K562 (cell line): ENCODE measurements around the gene ZNF646. TPM values are rescaled to one million over a fixed set of nuclear protein-coding genes. Genes with fewer than 3 reads are reported as not detected.
A peak's percentile ranks its signal among the peaks of the same experiment; 100 is the strongest.

ENCODE experiments used
- ARID1B ChIP-seq: fragments of 450-650 bp; IDR thresholded peaks from 2 replicates; pipeline ENCODE4 v1.6.1; 2016; ENCODE audit warnings: antibody characterized with exemption, mild to moderate bottlenecking, inconsistent platforms
- BRD4 ChIP-seq: fragments of 200-600 bp; sonication (generic); IDR thresholded peaks from 2 replicates; pipeline ENCODE4 v1.6.1; 2017; ENCODE audit warnings: inconsistent platforms
- CHD2 ChIP-seq: IDR thresholded peaks from 2 replicates; pipeline ENCODE4 v1.6.1; 2011; ENCODE audit warnings: low read depth, low read length
- EHMT2 ChIP-seq: fragments of 450-650 bp; IDR thresholded peaks from 2 replicates; pipeline ENCODE4 v1.6.1; 2018; ENCODE audit warnings: antibody characterized with exemption
- EP400 ChIP-seq: fragments of 450-650 bp; IDR thresholded peaks from 2 replicates; pipeline ENCODE4 v1.6.1; 2017; ENCODE audit warnings: antibody characterized with exemption, mild to moderate bottlenecking, moderate library complexity
- FOXM1 ChIP-seq, 2 experiments: fragments of 450-650 bp in 1 of 2; sonication (generic) in 1 of 2; formaldehyde crosslinking in 1 of 2; IDR thresholded peaks; 2 replicates each; pipeline versions ENCODE4 v1.6.1 to v1.9.0; 2017 to 2022; ENCODE audit warnings: low read depth in 2 of 2, mild to moderate bottlenecking in 2 of 2, missing genetic modification reagents in 1 of 2, moderate library complexity in 1 of 2
- ILK ChIP-seq: fragments of 450-650 bp; IDR thresholded peaks from 2 replicates; pipeline ENCODE4 v1.6.1; 2016; ENCODE audit warnings: missing genetic modification characterization, low read depth, mild to moderate bottlenecking, missing compliant biosample characterization, moderate library complexity, borderline replicate concordance
- KDM2B ChIP-seq: fragments of 250-450 bp; sonication (Bioruptor Pico); IDR thresholded peaks from 2 replicates; pipeline ENCODE4 v1.8.0; 2021; ENCODE audit warnings: mild to moderate bottlenecking, moderate library complexity
- KDM5B ChIP-seq: fragments of 200-600 bp; sonication (generic); IDR thresholded peaks from 2 replicates; pipeline ENCODE4 v1.6.1; 2012; ENCODE audit warnings: low read depth, mild to moderate bottlenecking, moderate library complexity, low read length, control low read depth, inconsistent platforms; ENCODE audit not compliant: insufficient replicate concordance
- LEF1 ChIP-seq: fragments of 450-650 bp; IDR thresholded peaks from 2 replicates; pipeline ENCODE4 v1.6.1; 2016; ENCODE audit warnings: mild to moderate bottlenecking
- MAZ ChIP-seq, 2 experiments: fragments of 450-650 bp in 1 of 2; sonication (generic) in 1 of 2; formaldehyde crosslinking; IDR thresholded peaks in 1 of 2; conservative IDR thresholded peaks in 1 of 2; 2 replicates each; pipeline versions ENCODE4 v1.4.0 to v1.5.0; 2020; ENCODE audit warnings: mild to moderate bottlenecking in 1 of 2, missing genetic modification reagents in 1 of 2
- MED1 ChIP-seq: sonication (generic); formaldehyde crosslinking; IDR thresholded peaks from 2 replicates; pipeline ENCODE4 v1.8.1; 2023; ENCODE audit warnings: missing genetic modification reagents, borderline replicate concordance
- MTF1 ChIP-seq: fragments of 250-450 bp; sonication (Bioruptor Pico); IDR thresholded peaks from 2 replicates; pipeline ENCODE4 v1.9.0; 2021; ENCODE audit warnings: moderate library complexity, mild to moderate bottlenecking, inconsistent platforms, borderline replicate concordance
- MXD1 ChIP-seq: fragments of 250-450 bp; sonication (Bioruptor Pico); IDR thresholded peaks from 2 replicates; pipeline ENCODE4 v1.8.0; 2021; ENCODE audit warnings: borderline replicate concordance, mild to moderate bottlenecking, moderate library complexity; ENCODE audit not compliant: poor library complexity, severe bottlenecking
- MYBL2 ChIP-seq, 2 experiments: fragments of 450-650 bp in 1 of 2; sonication (generic) in 1 of 2; formaldehyde crosslinking in 1 of 2; IDR thresholded peaks; 2 replicates each; pipeline versions ENCODE4 v1.6.1 to v1.8.1; 2017 to 2022; ENCODE audit warnings: borderline replicate concordance in 1 of 2, inconsistent platforms in 1 of 2, low read depth in 1 of 2, mild to moderate bottlenecking in 1 of 2, missing genetic modification reagents in 1 of 2, moderate library complexity in 1 of 2
- NCOR1 ChIP-seq: fragments of 450-650 bp; IDR thresholded peaks from 2 replicates; pipeline ENCODE4 v1.6.1; 2016; ENCODE audit warnings: mild to moderate bottlenecking, moderate library complexity
- NR2C2 ChIP-seq, 2 experiments: fragments of 200-800 bp in 1 of 2; sonication (Bioruptor generic) in 1 of 2; sonication (generic) in 1 of 2; formaldehyde crosslinking in 1 of 2; IDR thresholded peaks; 2 replicates each; pipeline versions ENCODE4 v1.6.1 to v1.8.0; 2016 to 2022; ENCODE audit warnings: mild to moderate bottlenecking in 1 of 2, missing compliant biosample characterization in 1 of 2, missing genetic modification characterization in 1 of 2, missing genetic modification reagents in 1 of 2
- NR4A1 ChIP-seq, 2 experiments: fragments of 250-450 bp in 1 of 2; fragments of 450-650 bp in 1 of 2; sonication (Bioruptor Pico) in 1 of 2; IDR thresholded peaks; 2 replicates each; pipeline versions ENCODE4 v1.4.0 to v1.6.1; 2016 to 2020; ENCODE audit warnings: mild to moderate bottlenecking in 2 of 2, missing compliant biosample characterization in 1 of 2, missing genetic modification characterization in 1 of 2, moderate library complexity in 1 of 2
- PRPF4 ChIP-seq: fragments of 200-400 bp; formaldehyde crosslinking; IDR thresholded peaks from one replicate; pipeline ENCODE4 v1.6.1; 2017; ENCODE audit warnings: low read length, low read depth, mild to moderate bottlenecking; ENCODE audit not compliant: insufficient read depth, poor library complexity, severe bottlenecking
- RBM17 ChIP-seq: fragments of 200-400 bp; formaldehyde crosslinking; IDR thresholded peaks from 2 replicates; pipeline ENCODE4 v1.6.1; 2017; ENCODE audit warnings: low read depth, mild to moderate bottlenecking, low read length, borderline replicate concordance
- RBM34 ChIP-seq: fragments of 200-400 bp; formaldehyde crosslinking; IDR thresholded peaks from 2 replicates; pipeline ENCODE4 v1.6.1; 2018; ENCODE audit warnings: low read length, borderline replicate concordance; ENCODE audit not compliant: insufficient read depth
- RNF2 ChIP-seq: sonication (generic); IDR thresholded peaks from 2 replicates; pipeline ENCODE4 v1.6.1; 2016
- SAFB2 ChIP-seq: fragments of 200-400 bp; formaldehyde crosslinking; IDR thresholded peaks from 2 replicates; pipeline ENCODE4 v1.6.1; 2018; ENCODE audit warnings: borderline replicate concordance, low read length, low read depth, moderate library complexity; ENCODE audit not compliant: severe bottlenecking
- TFAM ChIP-seq: fragments of 250-450 bp; sonication (Bioruptor Pico); conservative IDR thresholded peaks from 2 replicates; pipeline ENCODE4 v1.5.0; 2021; ENCODE audit warnings: mild to moderate bottlenecking, moderate library complexity
- ZC3H4 ChIP-seq: sonication (generic); formaldehyde crosslinking; IDR thresholded peaks from 2 replicates; pipeline ENCODE4 v1.9.0; 2021; ENCODE audit warnings: missing genetic modification reagents, borderline replicate concordance
- ZEB2 ChIP-seq: fragments of 450-650 bp; IDR thresholded peaks from 2 replicates; pipeline ENCODE4 v1.6.1; 2016
- ZNF408 ChIP-seq: fragments of 250-450 bp; sonication (Bioruptor Pico); IDR thresholded peaks from 2 replicates; pipeline ENCODE4 v1.4.0; 2020; ENCODE audit warnings: low read depth, mild to moderate bottlenecking, moderate library complexity
- polyA plus RNA-seq, 8 experiments: library from polyadenylated mRNA; depleted of rRNA in 4 of 8; stranded (reverse) in 5 of 8; unstranded in 3 of 8; fragments of >200 nt; fragmentation: Nextera tagmentation in 2 of 8; fragmentation: Illumina TruSeq in 1 of 8; extraction: Ambion mirVana in 2 of 8; extraction: Trizol in 1 of 8; gene quantifications; 2 replicates each; pipeline versions ENCODE4 v1.2.1 to v1.2.3, GENCODE V29; 2011 to 2014; ENCODE audit warnings: inconsistent platforms in 1 of 8, missing spikeins in 1 of 8
- total RNA-seq, 7 experiments: library from RNA; depleted of rRNA in 6 of 7; stranded (reverse); fragments of >200 nt in 6 of 7; fragmentation: Illumina TruSeq in 2 of 7; extraction: Trizol in 2 of 7; gene quantifications; 2 replicates each; pipeline versions ENCODE4 v1.2.1 to v1.2.3, GENCODE V29; 2011 to 2021; ENCODE audit warnings: low replicate concordance in 1 of 7

The ZNF646 gene
- total and polyA plus RNA-seq, 9 of the 15 experiments (the other 6 are each of a cell fraction or from before 2014, with no cell fraction given) = 0.08 to 20.6 (median 8.0) TPM

- TF ChIP-seq NR4A1 (CRISPR knock-in tag; IDR thresholded peaks at IDR 0.05) (no peak), NR4A1 (tag; IDR thresholded peaks at IDR 0.05) (no peak), RNF2 (no peak), TFAM (no peak), MAZ (CRISPR knock-in tag; conservative IDR thresholded peaks at IDR 0.05 in 1 of 2, IDR thresholded peaks at IDR 0.05 in 1 of 2) (peak in 1 of 2 experiments; percentile 33; a peak in 1 of 4 replicates), RBM17 (no peak), NCOR1 (peak; percentile 45; the same call in 1 of the 2 replicates), KDM5B (peak; percentile 35), LEF1 (0 out of 2 replicates have a peak, but pooled peaks have one; percentile 53), CHD2 (no peak), MYBL2 (IDR thresholded peaks at IDR 0.05; ENCODE audit: low read depth) (no peak), MYBL2 (CRISPR knock-in tag; IDR thresholded peaks at IDR 0.05; ENCODE audit: borderline replicate concordance) (no peak), ARID1B (peak; percentile 69), EP400 (0 out of 2 replicates have a peak, but pooled peaks have one; percentile 37), NR2C2 (CRISPR knock-in tag; IDR thresholded peaks at IDR 0.05) (no peak), NR2C2 (tag; IDR thresholded peaks at IDR 0.05) (peak; percentile 76), ZNF408 (CRISPR knock-in tag) (no peak), BRD4 (no peak), PRPF4 (no peak), MED1 (no peak), FOXM1 (IDR thresholded peaks at IDR 0.05; ENCODE audit: low read depth) (no peak), FOXM1 (CRISPR knock-in tag; IDR thresholded peaks at IDR 0.05; ENCODE audit: low read depth) (no peak), MTF1 (no peak), KDM2B (CRISPR knock-in tag) (no peak), SAFB2 (no peak), RBM34 (no peak), ZEB2 (no peak), MXD1 (CRISPR knock-in tag) (no peak), ILK (no peak), EHMT2 (no peak), ZC3H4 (CRISPR knock-in tag) (no peak)
Measured at GRCh38 chr16:31128711-31129567, 54.7 kb downstream of the ZNF646 start (continued).
